SW480 (cell line): ENCODE measurements around the gene DERA.
A peak's percentile ranks its signal among the peaks of the same experiment; 100 is the strongest.
"Not testable (repeated sequence)": the region's sequence is repeated elsewhere in the genome, so short reads cannot be mapped to it uniquely, and the experiment has no call there.

Source experiments
- DNase-seq: peaks from one replicate; pipeline ENCODE4 v3.0.0-alpha.2; 2016; ENCODE audit warnings: low spot score

DERA gene

DNA sequence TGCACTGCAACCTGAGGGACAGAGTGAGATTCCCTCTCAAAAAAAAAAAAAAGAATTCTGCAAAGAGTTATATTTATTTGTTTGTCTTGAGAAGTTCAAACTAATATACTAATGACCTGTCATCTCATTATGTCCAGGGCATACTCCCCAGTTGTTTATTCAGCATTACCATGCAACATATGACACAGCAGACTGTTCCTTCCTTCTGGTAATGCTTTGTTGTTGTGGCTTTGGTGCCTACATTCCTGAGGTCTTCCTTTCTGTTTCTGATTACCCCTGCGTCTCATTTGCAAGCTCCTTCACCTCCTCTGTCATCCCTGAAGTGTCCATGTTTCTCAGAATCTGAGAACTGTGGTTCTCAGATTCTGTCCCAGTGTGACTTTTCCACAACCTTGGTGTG is 55.3 kb downstream of the DERA start:
- no peak for DNase-seq

DNA sequence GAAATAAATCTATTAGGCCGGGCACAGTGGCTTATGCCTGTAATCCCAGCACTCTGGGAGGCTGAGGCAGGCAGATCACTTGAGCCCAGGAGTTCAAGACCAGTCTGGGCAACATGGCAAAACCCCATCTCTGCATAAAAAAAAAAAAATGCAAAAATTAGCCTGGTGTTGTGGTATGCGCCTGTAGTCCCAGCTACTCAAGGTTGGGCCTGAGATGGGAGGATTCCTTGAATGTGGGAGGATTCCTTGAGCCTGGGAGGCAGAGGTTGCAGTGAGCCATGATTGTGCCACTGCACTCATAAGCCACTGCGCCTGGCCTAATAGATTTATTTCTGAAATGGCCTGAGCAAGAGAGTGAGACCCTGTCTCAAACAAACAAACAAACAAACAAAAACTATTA is 55.9 kb downstream of the DERA start:
- not testable (repeated sequence) for DNase-seq

DNA sequence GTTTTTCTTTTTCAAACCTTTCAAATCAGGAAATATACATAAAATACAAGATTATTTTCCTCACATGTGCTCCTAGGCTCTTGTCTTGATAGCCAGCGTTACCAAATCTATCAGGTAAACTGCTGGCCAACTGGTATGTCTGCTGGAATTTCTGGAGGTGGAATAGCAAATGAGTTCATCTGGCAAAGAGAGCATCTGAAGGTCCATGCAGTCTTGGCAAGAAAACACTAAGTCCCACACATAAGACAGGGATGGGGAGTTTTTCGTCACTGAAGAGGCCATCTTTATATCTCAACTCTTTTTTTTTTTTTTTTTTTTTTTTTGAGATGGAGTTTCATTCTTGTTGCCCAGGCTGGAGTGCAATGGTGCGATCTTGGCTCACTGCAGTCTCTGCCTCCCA is 60.1 kb downstream of the DERA start:
- no peak for DNase-seq

DNA sequence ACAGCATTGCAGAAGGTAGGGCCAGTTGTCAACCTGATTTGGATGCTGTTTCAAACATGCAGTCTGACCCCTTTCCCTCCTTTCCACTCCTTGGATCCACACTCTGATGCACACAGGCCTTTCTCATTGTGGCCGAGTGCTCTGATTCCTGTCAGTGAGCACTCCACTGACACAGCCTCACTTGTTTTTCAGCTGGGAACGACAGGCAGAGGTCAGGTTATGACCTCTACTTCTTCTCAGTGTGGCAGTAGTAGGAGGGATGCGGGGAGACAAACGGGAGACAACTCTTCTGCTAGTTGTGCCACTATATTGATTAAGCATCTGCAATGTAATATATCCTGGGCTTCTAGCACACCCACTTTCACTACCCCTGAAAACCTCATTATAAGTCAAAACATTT is 61.8 kb downstream of the DERA start:
- no peak for DNase-seq

DNA sequence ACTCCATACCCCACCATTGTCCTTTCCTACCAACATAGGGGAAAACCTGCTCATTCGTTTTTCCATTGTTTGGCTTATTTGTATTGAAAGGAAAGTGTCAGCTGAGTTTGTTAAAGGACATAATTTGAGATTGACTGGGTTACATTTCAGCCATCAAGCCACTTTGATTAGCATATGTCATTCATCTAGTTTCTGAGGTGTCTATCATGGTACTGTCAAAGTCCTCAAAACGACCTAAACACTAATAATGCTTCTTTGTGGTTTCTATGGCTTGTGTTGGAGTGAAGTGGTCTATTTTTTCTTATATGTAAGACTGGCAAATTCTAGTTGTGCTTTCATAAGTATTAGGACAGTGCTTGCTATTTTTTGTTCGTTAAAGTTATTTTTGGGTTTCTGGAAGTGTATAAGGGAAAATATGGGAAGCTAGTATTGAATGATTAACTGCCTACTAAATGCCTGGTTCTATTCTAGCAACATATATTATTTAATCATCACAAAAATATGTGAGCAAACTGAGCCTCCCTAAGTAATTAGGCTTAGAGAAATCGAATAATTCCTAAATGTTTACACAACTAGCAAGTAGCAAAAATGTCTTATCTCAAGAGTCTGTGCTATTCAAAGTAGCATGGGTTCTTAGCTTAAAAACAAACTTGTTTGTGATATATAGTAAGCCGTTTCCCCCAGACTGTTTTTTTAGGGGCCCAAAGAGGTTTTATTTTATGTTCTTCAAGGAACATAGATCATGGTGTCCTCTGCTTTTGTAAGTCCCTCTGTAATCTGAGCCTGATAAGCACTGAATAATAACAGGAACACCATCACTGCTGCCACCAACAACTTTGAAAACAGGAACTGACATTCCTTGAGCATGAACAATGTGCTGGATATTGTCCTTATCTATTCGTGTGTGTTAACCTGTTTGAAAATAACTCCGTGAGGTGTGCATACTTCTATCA is 67.1 kb downstream of the DERA start:
- no peak for DNase-seq

DNA sequence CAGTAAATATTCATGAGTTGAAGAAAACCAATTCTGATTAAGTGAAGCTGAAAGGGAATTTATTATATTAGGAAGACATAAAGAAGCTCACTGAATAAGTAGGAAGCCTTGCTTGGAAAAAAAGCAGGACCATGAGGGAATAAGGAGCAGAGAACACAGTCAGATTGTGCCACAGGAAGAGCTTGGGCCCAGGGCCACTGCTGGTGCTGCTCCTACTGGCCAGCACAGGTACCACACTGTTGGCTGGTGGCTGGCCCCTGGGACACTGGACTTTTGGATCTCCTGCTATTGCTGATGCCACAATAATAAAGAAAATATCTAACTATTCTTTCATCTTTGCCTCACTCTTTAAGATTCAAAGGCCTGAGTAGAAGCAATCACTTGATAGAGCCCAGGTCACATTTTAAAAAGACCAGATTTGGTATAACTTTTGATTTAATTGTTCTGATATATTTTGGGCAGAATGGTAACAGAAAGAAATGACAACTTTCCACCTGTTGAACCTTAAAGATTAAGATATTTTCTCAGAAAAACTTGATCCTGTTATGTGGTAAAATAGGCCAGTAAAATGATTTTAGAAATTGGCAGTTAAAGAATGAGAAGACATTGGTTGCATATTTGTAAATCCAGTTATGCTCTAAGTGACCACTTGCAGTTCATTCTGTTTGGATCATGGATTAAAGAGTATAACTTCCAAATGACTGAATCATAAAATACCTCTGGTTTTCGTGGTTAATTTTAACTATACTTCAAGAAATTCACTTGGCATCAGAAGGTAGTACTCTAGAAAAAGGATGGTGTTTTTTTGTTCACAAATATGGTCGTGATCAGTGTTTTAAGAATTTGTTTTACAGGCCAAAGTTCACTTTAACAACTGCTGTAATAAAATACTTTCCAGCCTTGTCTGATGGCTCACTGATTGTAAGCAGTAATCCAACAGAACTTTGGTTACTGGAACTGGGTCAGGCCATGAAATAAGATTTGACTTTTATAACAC is 68.3 kb downstream of the DERA start:
- peak; percentile 10 for DNase-seq

DNA sequence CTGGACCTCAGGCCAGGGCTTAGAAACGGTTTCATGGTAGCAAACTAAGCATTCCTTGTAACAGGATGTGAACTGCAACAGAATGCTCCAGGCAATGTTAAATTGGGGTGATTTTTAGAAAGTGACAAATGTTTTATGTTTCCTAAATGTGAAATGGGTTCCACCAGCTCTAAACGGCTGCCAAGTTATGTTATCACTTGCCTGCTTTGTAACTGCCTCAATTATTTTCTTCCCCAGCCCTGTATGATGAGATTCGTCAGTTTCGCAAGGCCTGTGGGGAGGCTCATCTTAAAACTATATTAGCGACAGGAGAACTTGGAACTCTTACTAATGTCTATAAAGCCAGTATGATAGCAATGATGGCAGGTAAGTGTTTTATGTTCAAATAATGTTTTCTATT is 70.9 kb downstream of the DERA start:
- DNase-seq = no peak

DNA sequence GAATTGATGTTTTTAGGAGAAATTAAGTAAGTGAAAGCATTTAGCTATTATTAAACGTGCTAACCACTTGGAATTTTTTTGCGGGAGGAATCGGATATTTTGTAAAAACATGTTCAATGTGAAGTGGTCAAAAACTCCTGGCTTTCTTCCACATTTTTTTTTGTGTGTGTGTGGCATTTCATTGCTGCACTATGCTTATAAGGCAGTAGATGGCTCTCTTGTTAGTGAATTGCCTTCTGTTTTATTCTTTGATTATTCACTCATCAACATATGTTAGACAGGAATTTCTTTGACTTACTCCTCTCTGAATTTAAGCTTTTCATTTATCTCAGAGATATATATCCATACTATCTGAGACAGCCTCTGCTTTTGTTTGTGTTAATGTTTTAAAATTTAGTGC is 71.3 kb downstream of the DERA start:
- DNase-seq = peak; percentile 33

DNA sequence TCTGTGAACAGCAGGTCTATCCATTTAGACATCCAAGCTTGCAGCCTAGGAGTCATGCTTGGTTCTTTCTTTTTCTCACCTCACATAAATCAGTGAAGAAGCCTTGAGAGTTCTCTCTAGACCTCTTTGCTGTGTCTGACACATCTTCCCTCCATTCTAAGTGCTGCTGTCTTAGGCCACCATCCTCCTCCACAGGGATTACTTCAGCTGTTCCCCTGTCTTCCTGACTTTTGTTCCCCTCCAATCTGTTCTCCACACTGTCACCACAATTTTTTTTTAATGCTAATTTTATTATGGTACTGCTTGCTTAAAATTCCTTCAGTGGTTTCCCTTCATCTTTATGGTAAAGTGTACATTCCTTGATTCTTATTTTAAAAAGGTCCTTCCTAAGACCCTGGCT is 71.8 kb downstream of the DERA start:
- no peak for DNase-seq

DNA sequence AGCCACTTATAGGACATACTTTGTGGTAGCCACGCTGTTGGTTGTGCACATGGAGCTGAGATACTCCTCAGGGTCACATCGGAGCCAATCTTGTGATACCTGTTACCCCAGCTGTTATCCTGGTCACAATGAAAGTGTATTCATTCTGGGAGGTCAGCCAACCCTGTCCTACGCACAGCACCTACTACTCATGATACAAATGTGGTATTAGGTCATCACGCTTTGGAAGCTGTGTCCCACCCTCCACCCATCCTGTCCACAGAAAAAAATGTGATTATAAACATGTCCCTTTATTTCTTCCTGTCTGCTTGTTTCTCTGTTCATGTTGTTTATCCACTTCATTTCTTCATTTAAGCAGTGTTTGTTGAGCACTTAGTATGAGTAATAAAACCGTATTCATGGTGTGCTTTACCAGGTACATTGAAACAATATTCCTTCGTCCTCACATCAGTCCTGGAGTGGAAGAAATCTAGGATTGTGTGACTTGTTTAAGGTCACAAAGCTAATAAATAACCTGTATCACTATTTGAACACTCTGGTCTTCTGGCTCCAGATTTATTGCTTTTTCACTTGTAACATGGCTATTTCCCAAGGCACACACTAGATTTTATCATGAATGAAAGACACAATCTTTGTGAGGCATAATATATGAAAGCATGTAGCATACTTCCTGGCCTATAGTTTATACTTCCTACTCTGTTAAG is 73.1 kb downstream of the DERA start:
- no peak for DNase-seq

DNA sequence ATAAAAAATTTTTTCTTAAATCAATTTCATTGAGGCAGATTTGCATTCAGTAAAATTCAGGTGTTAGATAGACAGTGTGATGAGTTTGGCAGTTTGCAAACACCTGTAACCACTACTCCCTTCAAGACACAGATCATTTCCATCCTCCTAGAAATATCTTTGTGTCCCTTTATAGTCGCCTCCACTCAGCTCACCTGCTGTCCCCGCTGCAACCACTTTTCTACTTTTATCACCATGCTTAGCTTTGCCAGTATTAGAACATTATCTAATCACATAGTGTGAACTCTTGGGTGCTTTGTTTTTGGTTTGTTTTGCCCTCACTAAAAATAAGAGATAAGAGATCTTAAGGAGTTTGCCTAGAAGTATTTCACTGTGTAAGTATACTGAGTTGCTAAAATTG is 73.8 kb downstream of the DERA start:
- DNase-seq = no peak

DNA sequence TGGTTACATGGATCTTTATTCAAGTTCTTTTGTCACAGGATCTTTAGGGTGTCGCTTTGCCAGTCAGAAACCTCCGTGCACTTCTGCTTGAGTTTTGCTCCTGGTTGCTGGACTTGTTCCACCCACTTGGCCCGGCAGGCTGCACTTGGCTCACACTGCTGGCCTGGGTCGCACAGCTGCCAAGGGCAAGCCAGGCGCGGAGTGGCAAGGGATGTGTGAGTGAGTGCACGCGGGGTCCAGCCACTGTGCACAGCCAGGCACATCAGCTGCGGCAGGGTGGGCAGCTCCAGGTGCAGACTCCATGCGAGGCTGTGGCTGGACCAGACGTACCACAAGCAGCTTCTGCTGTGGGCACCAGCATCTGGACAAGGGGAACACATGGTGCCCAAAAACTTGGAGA is 76.6 kb downstream of the DERA start:
- DNase-seq = no peak

DNA sequence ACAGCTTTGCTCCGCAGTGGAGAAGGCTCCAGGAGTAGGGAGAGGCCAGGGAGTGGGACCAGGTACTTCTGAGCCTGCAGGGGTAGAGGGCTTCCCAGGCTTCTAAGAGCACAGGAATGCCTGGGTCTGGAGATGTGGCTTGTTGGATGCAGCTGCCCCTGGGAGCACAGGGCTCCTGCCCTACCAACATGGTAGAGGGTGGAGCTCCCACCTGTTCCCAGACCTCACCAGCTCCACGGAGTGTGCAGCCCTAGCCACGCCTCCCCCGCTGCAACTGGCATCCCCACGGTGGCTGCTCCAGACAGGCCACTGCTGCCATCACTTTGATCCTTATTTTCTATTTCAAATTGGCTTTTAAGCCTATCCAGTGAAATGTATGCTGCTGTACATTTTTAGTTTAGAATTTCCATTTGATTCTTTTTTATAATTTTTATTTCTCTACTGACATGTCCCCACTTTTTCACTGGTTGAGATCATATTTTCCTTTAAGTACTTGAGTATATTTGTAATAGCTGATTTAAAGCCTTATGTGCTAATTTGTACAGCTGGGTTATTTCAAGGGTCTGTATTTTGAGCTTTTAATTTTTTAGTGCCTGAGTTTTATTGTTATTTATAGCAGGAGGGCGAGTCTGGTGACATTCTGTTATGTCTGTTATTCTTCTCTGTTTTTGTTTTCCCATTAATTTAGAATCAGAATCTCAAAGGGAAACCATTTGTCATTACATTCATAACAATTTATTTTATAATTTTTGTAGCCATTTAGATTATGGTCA is 78.0 kb downstream of the DERA start:
- DNase-seq = no peak

DNA sequence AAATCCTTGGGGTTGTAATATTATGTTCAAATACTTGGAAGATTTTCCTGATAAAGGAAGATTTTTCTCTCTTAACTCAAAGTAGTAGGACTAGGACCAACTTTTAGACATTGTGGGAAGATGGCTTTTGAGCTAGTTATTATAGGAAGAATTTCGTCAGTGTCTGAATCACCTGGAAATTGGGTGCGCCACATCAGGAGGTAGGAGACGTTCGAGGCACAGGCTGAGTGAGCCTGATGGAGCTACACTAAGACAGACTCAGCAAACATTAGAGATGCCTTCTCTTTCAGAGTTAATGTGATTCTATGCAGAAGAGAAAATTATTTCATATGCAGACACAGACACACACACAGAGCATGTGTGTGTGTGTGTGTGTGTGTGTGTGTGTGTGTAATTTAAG is 84.7 kb downstream of the DERA start:
- DNase-seq = no peak

DNA sequence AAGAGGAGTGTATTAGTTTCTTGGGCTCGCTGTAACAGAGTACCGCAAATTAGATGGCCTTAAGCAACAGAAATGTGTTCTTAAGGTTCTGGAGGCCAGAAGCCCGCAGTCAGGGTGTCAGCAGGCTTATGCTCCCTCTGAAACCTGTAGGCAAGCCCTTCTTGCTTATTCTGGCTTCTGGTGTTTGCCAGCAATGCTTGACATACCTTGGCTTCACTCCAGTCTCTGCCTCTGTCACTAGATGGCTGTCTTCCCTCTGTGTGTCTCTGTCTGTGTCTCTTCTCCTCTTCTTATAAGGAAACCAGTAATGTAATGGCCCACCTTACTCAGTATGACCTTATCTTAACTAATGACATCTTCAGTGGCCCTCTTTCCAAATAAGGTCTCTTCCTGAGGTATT is 85.1 kb downstream of the DERA start:
- DNase-seq = no peak

DNA sequence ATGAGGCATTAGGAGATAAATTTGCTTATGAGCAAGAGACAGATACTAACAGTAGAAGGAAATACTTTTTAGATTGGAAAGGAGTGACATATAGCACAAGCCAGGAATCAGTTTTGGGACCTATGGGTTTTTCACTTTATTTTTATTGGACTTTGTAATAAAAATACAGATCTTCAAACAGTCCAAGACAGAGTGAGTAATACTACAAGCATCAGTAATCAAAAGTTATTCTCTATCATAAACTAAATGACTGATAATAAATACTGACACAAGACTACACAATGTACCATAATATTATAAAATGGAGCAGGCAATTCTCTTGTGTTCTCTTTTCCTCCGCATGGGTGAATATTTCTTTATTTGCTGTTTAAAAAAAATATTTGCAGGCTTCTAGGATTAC is 85.8 kb downstream of the DERA start:
- no peak for DNase-seq

DNA sequence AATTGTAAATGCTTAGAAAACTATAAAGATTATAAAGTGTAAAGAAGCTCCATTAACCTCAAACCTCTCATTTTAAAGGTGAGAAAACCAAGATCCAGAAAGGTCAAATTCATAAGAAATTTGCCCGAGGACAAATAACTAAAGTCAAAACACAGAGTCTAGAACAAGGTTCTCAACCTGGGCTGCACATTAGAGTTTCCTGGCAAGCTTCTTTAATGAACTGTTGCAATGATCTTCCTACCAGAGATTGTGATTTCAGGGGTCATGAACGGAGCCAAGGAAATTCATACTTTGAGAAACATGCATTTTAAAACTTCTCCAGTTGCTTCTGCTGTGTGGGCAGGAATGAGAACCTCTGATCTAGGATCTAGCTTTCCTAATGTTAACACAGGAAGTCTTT is 86.8 kb downstream of the DERA start:
- no peak for DNase-seq

DNA sequence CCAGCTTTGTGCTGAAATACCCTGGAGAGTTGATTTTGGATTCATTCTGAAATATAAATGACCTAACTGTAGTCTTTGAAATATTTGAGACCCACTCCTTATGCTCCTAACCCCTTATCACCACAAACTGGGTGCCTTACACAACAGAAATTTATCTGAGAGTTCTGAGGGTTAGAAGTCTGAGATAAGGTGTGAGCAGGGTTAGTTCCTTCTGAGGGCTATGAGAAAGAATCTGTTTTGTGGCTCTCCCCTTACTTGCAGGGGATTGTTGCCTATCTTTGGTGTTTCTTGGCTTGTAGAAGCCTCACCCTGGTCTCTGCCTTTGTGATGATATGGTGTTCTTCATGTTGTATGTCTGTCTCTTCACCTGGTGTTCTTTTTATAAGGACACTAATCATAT is 91.7 kb downstream of the DERA start:
- no peak for DNase-seq

DNA sequence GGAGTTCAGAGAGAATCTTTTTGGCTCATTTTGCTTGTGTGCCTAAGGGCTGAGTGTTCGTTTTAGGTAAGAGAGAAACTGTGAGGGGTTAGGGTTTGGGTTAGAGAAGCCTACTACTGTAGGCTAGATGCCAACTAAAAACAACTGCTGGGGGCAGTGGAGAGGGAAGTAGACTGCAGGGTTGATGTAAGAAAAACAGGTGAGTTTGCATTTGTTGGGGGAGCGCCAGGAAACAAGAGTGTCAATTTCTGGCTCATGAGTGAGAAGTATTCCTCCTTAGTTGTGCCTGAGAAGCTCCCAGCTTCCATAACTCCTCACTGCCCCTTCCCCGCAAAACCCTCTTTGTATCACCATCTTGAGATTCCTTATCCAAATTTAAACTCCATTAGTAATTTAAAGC is 92.3 kb downstream of the DERA start:
- no peak for DNase-seq

DNA sequence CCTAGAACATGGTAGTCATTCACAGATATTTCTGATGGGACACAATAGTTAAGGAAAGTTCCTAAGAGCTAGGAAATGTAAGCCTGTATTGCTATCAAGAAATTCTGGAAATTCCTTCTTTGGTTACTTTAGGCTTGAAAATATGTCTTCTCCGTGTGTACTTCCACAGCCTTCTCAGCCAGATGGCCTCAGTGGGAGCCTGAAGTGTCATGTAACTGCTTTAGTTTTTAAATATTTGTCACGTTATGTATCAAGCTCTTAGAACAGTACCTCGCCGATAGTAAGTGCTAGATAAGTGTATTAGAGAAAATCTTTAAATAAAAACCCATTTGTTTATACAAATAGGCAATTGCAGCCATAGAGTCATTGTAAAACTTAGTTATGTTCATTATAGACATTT is 95.6 kb downstream of the DERA start:
- DNase-seq = no peak

DNA sequence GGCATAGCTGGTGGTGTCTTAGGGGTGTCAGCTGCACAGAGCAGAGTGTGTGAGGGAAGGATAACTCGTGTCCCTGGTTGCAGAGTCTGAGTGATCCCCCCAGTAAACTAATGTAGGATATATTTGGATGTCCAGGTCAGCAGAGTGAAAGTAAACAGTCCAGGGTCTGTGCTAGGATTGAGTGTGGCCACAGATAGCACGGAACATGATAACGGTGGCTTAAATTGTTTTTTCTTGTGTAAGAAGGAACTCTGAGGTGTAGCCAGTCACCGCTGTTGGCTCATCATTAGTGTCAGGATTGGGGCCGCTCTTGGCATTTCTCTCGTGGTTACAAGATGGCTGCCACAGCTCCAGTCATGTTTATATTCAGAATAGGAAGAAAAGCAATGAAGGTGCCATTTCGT is 97.3 kb downstream of the DERA start:
- DNase-seq = no peak

DNA sequence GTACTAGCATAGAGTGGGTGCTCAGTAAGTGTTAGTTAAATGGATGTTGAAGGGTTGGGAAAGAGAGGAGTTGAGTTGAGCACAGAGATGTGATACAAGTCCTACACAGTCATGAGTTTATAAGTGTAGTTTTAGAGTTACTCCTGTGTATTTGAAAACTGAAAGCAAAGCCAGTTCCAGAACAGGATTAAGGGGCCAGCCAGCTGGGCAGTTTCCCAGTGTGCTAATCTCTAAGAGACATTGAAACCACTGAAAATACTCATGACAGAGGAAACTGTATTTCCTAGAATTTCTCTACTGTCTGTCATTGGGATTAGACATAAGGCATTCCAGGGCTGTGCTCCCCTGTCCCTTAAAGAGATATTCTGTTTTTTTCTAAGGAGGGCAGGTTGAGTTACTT is 101.0 kb downstream of the DERA start:
- no peak for DNase-seq
